Cortex of kidney (tissue), 1 donor: ENCODE data around the gene ZAR1.

Source experiments
- DNase-seq: peaks from one replicate; lab custom pipeline; 2025; lab: John Stamatoyannopoulos, UW

ZAR1 gene

DNA sequence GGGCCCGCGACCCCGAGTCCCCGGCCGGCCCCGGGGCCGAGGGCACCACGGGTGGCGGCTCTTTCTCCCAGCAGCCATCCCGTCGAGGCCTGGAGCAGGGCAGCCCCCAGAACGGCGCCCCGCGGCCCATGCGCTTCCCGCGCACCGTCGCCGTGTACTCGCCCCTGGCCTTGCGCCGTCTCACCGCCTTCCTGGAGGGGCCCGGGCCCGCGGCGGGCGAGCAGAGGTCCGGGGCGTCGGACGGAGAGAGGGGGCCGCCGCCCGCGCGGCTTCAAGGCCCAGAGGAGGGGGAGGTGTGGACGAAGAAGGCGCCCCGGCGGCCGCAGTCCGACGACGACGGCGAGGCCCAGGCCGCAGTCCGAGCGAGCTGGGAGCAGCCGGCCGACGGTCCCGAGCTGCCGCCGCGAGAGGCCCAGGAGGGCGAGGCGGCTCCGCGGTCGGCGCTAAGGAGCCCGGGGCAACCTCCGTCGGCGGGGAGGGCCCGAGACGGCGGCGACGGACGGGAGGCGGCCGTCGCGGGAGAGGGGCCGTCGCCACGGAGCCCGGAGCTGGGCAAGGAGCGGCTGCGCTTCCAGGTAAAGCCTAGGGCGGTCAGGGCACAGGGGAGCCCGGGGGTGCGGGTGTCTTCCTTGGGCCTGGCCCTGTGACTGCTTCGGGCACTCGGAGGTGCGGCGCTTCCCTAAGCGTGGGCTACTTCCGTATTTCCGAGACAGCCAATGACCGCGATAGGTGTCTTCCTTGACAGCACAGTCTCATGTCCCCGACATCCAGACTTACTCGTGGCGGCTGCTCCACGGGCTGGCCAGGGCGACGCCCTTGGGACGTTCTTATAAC, 845 bp downstream of the ZAR1 start:
- no peak for DNase-seq

DNA sequence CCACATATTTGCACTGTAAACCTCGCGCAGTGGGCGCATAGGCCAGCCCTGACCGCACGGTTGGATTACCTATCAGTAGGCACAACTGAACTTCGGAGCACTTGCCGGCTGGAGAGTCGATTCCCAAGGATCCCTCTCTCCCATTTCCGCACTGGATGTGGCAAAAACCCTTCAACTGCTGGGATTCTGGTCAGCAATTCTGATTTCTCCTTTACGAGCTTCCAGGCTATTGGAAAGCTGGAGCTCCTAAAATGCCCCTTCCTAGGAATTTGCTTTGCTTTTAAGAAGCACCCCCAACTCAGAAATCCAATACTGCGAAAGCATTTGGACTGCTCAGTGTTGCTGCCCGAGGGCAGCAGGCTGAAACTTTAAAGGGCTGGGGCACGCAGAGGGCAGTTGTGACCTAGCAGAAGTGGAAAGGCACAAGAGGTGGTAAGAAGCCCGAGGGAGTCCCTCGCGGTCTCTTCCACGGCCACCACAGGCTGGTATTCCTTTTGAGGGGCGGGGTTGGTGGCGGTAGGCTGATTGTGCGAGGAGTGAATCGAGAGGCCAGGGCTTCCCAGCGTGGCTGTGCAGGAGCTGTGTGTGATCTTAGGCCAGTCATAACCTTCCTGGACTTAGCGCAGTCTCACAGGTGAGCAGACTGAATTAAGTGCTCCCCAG, 1.6 kb downstream of the ZAR1 start:
- no peak for DNase-seq

DNA sequence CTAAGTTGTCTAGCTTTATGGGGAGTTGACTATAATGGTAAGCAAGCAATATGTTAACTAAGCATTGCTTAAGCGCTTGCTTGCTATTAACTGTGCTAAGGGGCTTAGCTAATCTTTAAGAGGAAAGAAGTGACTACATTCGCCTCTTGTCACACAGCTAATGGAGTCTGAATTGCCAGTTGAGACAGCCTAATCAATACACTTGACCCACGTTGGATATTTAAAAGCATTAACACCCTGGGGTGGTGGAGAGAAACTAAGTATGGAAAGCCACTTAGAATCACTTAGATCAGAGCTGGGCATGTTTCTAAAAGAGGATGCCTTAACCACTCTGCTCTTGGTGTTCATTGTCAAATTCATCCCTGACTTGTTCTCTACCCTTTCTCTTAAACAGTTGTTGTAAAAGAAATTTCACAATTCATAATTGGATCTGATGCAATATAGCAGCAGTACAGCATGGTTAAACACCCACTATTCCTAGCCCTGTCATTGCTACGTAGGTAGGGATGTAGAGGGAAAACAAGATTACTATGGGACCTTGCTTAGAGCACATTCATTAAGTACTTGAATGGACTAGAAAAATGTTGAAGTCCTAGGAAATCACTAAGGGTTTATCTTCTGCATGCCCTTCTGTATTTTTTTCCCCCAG, 3.5 kb downstream of the ZAR1 start:
- no peak for DNase-seq

DNA sequence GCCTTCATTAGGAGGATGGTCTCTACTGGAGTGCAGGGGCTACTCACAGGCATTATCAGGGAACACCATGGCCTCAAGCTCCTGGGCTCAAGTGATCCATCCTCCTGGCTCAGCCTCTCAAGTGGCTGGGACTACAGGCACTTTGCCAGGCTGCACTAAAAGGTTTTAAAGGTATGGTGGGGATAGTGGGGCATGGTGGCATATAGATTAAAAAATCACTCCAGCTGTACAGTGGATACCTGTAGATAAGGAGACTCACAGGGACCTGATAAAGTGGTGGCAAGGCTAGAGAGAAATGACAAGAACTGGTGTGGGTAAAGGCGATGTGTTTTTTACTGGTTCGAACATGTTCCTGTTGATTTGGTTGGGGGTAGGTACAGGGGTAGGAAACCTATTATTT, 5.9 kb downstream of the ZAR1 start:
- DNase-seq, result no peak

DNA sequence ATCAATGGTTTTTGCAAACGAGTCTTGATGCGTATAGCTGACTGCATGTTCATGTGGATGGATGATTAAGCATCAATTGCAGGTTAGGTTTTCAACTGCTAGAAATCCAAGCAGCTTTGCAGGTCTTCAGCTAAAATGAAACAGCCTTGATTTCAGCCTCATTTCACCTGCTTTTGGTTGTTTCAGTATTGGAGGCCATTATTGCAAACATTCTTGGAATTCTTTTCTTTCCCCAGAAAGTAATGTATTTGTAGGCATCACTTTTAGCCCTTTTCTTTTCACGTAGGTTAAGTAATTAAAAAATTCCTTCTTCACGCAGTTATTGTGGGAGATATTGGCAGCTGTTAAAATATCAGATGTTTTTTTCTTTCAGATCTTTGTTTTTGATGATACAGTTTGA, 8.8 kb downstream of the ZAR1 start:
- DNase-seq, result no peak

DNA sequence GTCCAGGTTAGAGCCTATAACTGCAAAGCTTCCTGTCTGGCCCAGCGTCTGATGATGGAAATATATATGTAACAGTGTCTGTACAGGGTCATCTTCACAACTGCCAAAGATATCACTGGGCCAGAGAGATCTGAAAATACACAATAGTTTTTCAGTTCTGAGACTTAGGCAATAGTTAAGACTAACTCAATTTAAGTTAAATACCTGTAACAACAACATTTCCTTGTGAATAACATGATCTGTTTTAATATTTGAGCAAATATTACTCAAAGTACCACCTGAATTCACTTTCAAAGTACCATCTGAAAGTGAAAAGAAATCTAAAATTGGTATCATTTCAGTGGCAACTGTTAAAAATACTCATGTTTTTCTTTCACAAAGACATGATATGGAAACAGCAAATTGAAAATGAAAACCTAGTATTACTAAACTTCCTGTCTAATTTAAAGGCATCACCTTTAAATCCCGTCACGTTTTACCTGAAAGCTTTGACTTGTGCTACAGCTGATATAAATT, 9.6 kb downstream of the ZAR1 start:
- DNase-seq, result no peak

DNA sequence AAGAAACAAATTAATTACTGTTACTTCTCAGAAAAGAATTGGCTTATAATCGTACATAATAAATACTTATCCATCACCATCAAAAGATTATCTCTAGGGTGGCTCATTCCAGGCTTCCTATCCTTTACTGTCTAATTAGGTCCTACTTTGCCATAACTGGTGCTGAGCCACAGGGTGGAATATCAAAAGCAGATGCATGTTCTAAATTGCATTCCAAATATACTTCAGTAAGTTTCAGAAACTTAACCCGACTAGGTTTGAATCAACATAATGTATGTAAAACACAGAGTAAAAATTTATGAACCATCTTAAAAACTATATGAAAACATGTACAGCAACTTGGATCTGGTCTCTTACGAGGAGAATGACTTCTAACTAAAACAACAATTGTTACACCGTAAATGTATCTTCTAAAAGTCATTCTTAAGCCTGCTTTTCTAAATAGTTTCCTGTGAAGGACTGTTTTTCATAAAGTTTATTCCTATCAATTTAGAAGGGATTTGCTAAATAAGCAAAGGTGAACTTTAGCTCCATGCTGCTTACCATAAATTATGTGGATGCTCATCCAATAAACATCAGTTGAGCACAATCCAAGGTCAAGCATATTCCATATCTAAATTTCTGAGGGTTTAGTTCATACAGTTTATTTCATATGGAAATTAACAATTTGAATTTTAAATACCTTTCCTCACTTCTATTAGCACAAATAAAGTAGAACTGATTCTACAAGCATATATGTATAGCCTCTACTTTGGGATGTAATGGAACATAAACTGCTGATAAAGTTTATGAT, 13.4 kb downstream of the ZAR1 start:
- DNase-seq, result no peak

DNA sequence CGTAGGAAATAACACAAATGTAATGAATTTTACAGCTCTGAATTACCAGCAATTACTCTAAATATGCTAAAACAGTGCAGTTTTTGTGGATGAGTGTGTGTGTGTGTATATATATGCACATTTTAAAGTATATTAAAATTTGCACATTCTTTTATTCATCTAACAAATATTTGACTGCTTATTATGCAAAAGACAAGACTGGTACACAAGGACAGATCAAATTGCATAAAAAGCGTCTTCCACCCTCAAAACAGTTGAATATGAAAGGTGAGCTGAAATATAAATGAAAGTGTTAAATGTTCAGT, 13.9 kb downstream of the ZAR1 start:
- no peak for DNase-seq

DNA sequence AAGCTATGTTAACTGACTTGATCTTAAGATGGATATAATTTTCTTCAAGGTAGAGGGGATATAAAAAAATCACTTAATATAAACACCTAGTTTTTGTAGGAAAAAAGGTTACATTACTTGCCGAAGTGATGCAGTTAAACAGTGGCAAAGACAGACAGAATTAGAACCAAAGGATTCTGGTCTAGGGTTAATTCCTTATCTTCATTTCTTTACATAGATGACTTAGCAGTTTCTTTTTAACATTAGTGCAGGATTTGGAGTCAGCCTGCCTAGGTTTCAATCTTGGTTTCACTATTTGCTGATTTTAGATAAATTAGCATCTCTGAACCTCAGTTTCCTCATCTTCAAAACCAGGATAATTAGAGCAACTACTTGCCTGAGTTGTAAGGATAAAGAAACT, 14.3 kb downstream of the ZAR1 start:
- no peak for DNase-seq

DNA sequence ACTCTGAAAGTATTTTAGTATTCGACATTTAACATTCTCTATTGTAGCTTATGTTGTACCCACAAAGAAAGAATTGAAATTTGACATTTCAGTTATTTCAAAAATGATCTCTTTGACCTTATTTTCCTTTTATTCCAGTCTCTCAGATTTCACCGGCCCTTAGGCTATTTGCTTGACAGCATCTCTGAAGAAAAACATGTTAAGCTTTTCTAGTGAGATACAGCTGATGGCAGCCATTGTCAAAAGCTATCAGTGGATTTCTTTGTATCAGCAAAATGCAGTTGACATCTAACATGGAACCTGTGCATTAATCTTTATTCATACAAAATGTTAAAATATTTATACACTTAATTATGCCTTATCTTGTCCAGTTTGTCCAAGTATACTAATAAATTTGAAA, 16.7 kb downstream of the ZAR1 start:
- no peak for DNase-seq

DNA sequence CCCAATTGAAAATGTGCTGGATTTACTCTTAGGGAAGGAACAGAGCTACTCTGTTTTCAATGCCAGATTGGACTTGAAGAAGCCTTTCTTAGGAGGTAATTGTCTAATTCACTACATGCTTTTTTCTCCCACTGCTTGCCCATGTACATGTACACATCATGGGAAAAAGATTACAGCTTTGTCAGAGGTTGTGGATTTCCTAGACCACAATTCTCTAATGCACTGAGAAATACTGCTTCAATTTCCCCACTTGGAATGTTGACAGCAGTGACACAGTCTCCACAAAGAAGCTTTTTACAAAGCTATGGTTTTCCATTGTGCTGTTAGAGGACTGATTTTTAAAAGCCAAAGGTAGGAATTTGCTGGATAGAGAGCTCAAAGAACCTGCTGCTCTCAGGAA, 19.5 kb downstream of the ZAR1 start:
- no peak for DNase-seq

DNA sequence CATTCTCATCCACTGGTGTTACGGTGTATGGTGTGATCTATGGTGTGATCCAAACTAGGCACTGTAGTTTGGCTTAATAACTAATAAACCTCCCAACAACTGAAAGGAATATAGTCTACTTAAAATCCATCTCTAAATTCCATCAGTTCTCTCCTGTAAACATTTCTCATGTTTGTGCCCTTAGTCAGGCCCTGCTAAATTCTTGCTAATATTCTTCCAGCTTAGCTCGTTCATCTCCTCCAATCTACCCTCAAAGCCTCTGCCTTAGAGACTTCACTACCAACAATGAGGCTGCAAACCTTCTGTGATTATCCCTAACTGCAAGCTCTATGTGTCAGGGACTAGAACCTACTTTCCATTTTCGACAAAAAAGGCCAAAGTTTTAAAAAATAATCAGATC, 28.1 kb downstream of the ZAR1 start:
- no peak for DNase-seq

DNA sequence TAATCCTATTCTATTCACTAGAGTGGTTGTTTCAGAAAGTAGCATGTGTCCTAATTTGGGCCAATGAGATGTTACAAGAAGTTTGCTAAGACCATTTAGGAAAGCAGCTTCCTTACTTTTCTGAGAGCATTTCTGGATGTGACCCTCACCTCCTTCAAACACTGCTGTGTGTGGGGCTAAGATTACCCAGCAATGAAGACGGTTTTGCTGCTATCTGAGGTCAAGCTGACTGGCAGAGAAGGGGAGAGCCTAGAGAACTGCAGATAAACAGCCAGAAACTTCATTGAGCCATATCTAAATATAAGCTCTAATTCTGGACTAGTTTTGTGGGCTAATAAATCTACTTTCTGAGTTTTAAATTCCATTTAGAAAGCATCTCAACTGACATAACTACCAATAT, 36.4 kb downstream of the ZAR1 start:
- no peak for DNase-seq

DNA sequence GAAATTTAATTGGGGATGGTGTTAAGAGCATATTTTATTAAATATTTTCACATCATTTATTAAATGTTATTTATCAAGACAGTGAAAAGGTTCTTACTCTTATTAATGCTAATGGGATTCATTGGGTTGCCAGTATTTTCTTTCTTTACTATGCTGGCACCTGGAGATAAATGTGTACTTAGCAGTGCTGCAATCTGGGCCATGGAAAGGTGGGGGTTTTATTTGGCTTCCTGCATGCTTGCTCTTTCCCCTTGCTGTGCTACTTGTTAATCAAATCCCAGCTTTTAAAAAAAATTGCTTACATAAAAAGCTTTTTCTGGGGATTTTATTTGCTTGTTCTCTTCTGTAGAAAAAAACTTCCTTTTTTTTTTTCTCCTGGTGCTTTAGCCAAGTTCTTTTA, 48.3 kb downstream of the ZAR1 start:
- no peak for DNase-seq

DNA sequence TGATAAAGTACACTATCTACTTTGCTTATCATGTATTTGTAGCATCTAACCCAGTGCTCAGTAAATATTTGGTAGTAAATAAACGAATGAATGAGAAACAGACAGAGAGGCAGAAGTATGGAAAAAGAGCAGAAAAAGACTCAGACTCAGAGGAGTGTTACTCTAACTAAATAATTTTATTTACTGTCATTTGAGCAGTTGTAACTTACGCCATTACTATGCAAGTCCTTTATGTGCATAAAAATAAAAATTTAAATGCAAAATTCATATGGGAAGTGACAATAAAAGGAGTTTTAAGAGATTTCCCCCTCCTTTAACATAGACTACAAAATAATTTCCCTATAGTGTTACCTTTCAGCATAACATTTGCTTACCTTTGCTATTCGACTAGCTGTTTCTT, 49.5 kb downstream of the ZAR1 start:
- no peak for DNase-seq

DNA sequence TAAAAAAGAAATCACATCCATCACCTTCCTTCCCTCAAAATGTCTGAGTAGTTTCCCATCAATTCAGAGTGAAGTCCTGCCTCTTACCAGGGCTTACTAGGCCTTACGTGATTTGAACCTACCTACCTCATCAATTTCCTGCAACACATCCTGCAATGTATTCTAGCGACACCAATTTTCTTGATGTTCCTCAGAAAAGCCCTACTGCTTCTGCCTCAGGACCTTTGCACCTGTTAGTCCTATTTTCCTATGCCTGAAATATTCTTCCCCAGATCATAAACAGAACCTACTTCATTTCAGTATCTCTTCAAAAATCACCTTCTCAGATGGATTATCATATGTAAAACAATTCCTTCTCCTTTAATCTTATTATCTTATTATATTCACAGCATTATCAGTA, 52.8 kb downstream of the ZAR1 start:
- DNase-seq, result no peak

DNA sequence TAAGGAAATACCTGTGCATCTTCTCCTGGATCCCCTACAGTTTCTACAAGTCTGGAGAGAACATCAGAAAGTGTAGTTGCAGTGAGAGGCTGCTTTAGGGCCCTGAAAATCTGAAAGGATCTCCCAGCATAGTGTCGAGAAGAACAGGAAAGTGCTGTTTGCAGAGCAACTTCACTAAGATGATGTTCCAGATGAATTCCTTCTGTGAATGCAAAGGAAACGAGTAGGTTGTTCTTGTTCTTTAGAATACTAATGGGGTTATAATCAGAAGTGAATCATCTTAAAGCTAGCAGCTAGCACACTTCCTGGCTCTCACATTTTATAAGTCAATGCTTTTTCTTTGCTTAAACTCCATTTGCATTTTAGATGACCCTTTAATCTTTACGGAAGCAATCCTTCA, 53.7 kb downstream of the ZAR1 start:
- no peak for DNase-seq
